T1000 (cell line): ENCODE results near the gene ZDHHC24.

Experiments
- DNase-seq: peaks from one replicate; lab custom pipeline; 2025; ENCODE audit warnings: mixed read lengths; lab: John Stamatoyannopoulos, UW

The ZDHHC24 gene

DNA sequence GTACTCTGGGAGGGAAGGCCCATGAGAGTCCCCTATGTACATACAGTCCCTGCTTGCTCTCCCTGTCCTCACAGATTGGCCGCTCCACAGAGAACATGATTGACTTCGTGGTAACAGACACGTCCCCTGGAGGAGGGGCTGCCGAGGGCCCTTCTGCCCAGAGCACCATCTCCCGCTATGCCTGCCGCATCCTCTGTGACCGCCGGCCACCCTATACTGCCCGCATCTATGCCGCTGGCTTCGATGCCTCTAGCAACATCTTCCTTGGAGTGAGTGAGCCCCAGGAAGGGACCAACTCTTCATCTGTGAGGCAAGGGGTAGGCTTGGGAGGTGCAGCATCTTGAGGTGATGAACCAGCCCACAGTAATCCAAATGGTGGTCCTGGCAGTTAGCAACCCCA, 72.7 kb downstream of the ZDHHC24 start:
- no peak for DNase-seq

GRCh38 chr11:66472054-66472453, 73.8 kb downstream of the ZDHHC24 start:
- DNase-seq, result no peak

DNA sequence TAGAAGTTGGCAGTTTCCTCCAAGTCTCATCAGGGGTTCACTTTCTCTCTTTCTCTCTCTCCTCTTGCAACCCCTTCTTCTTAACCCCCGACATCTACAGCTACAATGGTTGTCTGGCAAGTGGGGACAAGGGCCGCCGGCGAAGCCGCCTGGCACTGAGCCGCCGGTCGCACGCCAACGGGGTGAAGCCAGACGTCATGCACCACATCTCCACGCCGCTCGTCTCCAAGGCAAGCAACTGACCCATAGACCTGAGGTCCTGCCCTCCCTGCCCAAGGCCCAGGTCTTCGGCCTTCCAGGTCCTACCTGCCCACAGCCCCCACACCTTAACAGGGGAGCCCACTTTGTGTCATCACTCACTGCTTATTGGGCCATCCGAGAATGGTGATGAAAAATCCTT, 74.7 kb downstream of the ZDHHC24 start:
- DNase-seq, result no peak
